Left ventricle myocardium inferior (tissue), 1 donor: ENCODE measurements around the gene ITIH3. TPM values are rescaled to one million over a fixed set of nuclear protein-coding genes. Genes with fewer than 3 reads are reported as not detected.

ENCODE experiments used
- DNase-seq: peaks from one replicate; pipeline ENCODE4 v3.0.0-alpha.2; 2020
- H3K27ac ChIP-seq: fragments of 200-600 bp; replicated peaks from 2 replicates; pipeline ENCODE4 v1.8.0; 2021
- H3K27me3 ChIP-seq: fragments of 200-600 bp; 2 replicates; pipeline ENCODE4 v1.8.0; 2021; ENCODE audit warnings: low read depth
- H3K36me3 ChIP-seq: fragments of 200-600 bp; 2 replicates; pipeline ENCODE4 v1.8.0; 2021
- H3K4me1 ChIP-seq: fragments of 200-600 bp; 2 replicates; pipeline ENCODE4 v1.8.0; 2021
- H3K4me3 ChIP-seq: fragments of 200-600 bp; 2 replicates; pipeline ENCODE4 v1.8.0; 2021; ENCODE audit warnings: mild to moderate bottlenecking, moderate library complexity
- H3K9me3 ChIP-seq: fragments of 200-600 bp; replicated peaks from 2 replicates; pipeline ENCODE4 v1.8.0; 2021
- CTCF ChIP-seq: fragments of 200-600 bp; IDR thresholded peaks from 2 replicates; pipeline ENCODE4 v1.8.0; 2021; ENCODE audit warnings: antibody characterized with exemption, mild to moderate bottlenecking, borderline replicate concordance
- intact Hi-C: fragments of 100-400 bp; cut with micrococcal nuclease; formaldehyde crosslinking; loops from one replicate; pipeline ENCODE4 v1.11.0; 2022
- total RNA-seq: library from RNA; stranded (reverse); fragmentation: NEBNext Ultra II Directional; extraction: Animal tissue kit (Norgen Biotek cat#: 25700); gene quantifications from one replicate; pipeline ENCODE4 v1.2.1, GENCODE V29; 2021
- donor health status: DM: no; HTN: yes; CAD: no; lungs with severe emphysema.

The ITIH3 gene
- total RNA-seq, 1 donor from 2014 or later, result 0.55 TPM

GRCh38 chr3:52790741-52791140 is 3.9 kb upstream of the ITIH3 start:
- H3K9me3 ChIP-seq, result no peaks in the 10 kb centered on the region
- intact Hi-C loops, result no loop called here
- no peak for DNase-seq

GRCh38 chr3:52791366-52791765 is 3.2 kb upstream of the ITIH3 start:
- Histone ChIP-seq H3K4me3 (no peak overlapping the region), H3K27ac (no peak overlapping the region), H3K9me3 (no peaks in the 10 kb centered on the region), H3K36me3 (no peaks in the 10 kb centered on the region), H3K27me3 (no peaks in the 10 kb centered on the region), H3K4me1 (no peaks in the 10 kb centered on the region)
- DNase-seq, result no peak
- intact Hi-C loops, result no loop called here
- TF ChIP-seq CTCF, result no peak

More at GRCh38 chr3:52790741-52791140, 3.9 kb upstream of the ITIH3 start:
- no peak for TF ChIP-seq CTCF
- Histone ChIP-seq H3K27me3 (no peaks in the 10 kb centered on the region), H3K27ac (no peak overlapping the region), H3K4me3 (no peak overlapping the region), H3K4me1 (no peaks in the 10 kb centered on the region), H3K36me3 (no peaks in the 10 kb centered on the region)

- Histone ChIP-seq H3K27me3 (no peaks in the 10 kb centered on the region), H3K27ac (no peak overlapping the region), H3K4me1 (no peaks in the 10 kb centered on the region), H3K4me3 (no peak overlapping the region), H3K9me3 (no peaks in the 10 kb centered on the region), H3K36me3 (no peaks in the 10 kb centered on the region)
- DNase-seq, result no peak
- TF ChIP-seq CTCF, result no peak
- intact Hi-C loops, result no loop called here
Measured at GRCh38 chr3:52791928-52792327, 2.7 kb upstream of the ITIH3 start.

GRCh38 chr3:52792413-52792812 is 2.2 kb upstream of the ITIH3 start:
- intact Hi-C loops, result no loop called here
- no peak for TF ChIP-seq CTCF
- no peaks in the 10 kb centered on the region for H3K27me3 ChIP-seq
- H3K4me1 ChIP-seq, result no peaks in the 10 kb centered on the region
- H3K27ac ChIP-seq, result no peak overlapping the region
- H3K4me3 ChIP-seq, result no peak overlapping the region
- H3K9me3 ChIP-seq, result no peaks in the 10 kb centered on the region
- DNase-seq, result no peak
- no peaks in the 10 kb centered on the region for H3K36me3 ChIP-seq

GRCh38 chr3:52792961-52793695 is 1.5 kb upstream of the ITIH3 start:
- no peak for DNase-seq
- H3K27ac ChIP-seq, result no peak overlapping the region

More at GRCh38 chr3:52792961-52793695, 1.5 kb upstream of the ITIH3 start:
- TF ChIP-seq CTCF, result no peak
- no peaks in the 10 kb centered on the region for H3K27me3 ChIP-seq
- no peak overlapping the region for H3K4me3 ChIP-seq
- H3K9me3 ChIP-seq, result no peaks in the 10 kb centered on the region
- no peaks in the 10 kb centered on the region for H3K36me3 ChIP-seq
- no peaks in the 10 kb centered on the region for H3K4me1 ChIP-seq
- intact Hi-C loops, result no loop called here
